ENCODE measurements around the gene JMJD7. TPM values are rescaled to one million over a fixed set of nuclear protein-coding genes. Genes with fewer than 3 reads are reported as not detected.
A peak's percentile ranks its signal among the peaks of the same experiment; 100 is the strongest.

JMJD7 gene
- total RNA-seq, 2 experiments from 2014 or later: 17.1 to 17.6 TPM

- Mint-ChIP-seq H3K27ac (no peak overlapping the region), H3K4me3 (no peak overlapping the region)
- no peak for ATAC-seq
Observed at GRCh38 chr15:41877631-41878354, 49.9 kb downstream of the JMJD7 start.

GRCh38 chr15:41878355-41878699 is 50.4 kb downstream of the JMJD7 start:
- Mint-ChIP-seq H3K27ac (no peak overlapping the region), H3K36me3 (ENCODE audit: low read depth) (no peaks in the 10 kb centered on the region), H3K27me3 (peaks cover 7% of the 10 kb centered on the region), H3K4me3 (no peak overlapping the region), H3K9me3 (ENCODE audit: low read depth) (no peaks in the 10 kb centered on the region), H3K4me1 (peaks cover 4% of the 10 kb centered on the region)
- no peak for DNase-seq
- intact Hi-C loops (cut with DNase I, micrococcal nuclease): no loop called here
- POLR2A ChIA-PET: no interaction called here
- ATAC-seq: no peak
- CTCF ChIA-PET: interaction anchor here (0.6 kb wide), 1 partner anchor 23 kb away, joined by 3 read pairs; no protein-coding TSS in a partner anchor

More at GRCh38 chr15:41877631-41878354, 49.9 kb downstream of the JMJD7 start:
- ChIA-PET CTCF (no interaction called here), POLR2A (no interaction called here)
- intact Hi-C loops (cut with DNase I, micrococcal nuclease): no loop called here
- no peak for DNase-seq
- peaks cover 4% of the 10 kb centered on the region for H3K4me1 Mint-ChIP-seq
- H3K27me3 Mint-ChIP-seq: peaks cover 7% of the 10 kb centered on the region
- no peaks in the 10 kb centered on the region for H3K9me3 Mint-ChIP-seq (ENCODE audit: low read depth)
- no peaks in the 10 kb centered on the region for H3K36me3 Mint-ChIP-seq (ENCODE audit: low read depth)

- Mint-ChIP-seq H3K4me3 (no peak overlapping the region), H3K27me3 (peaks cover 7% of the 10 kb centered on the region), H3K4me1 (peaks cover 4% of the 10 kb centered on the region), H3K9me3 (ENCODE audit: low read depth) (no peaks in the 10 kb centered on the region), H3K27ac (no peak overlapping the region), H3K36me3 (ENCODE audit: low read depth) (no peaks in the 10 kb centered on the region)
- ATAC-seq: no peak
- intact Hi-C loops (cut with DNase I, micrococcal nuclease): no loop called here
- ChIA-PET CTCF (interaction anchor here (0.5 to 1.9 kb wide), 3 partner anchors 18 to 105 kb away, joined by 3 to 7 read pairs (median 3); partner anchors contain the start of gene MAPKBP1), POLR2A (no interaction called here)
- no peak for DNase-seq
Observed at GRCh38 chr15:41879321-41879845, 51.5 kb downstream of the JMJD7 start.

GRCh38 chr15:41880156-41880877 is 52.4 kb downstream of the JMJD7 start:
- ChIA-PET CTCF (interaction anchor here (0.5 to 1.9 kb wide), 5 partner anchors 17 to 1171 kb away, joined by 3 to 7 read pairs (median 3); partner anchors contain the start of gene MAPKBP1), POLR2A (no interaction called here)
- Mint-ChIP-seq H3K36me3 (ENCODE audit: low read depth) (no peaks in the 10 kb centered on the region), H3K4me1 (peaks cover 4% of the 10 kb centered on the region), H3K4me3 (no peak overlapping the region), H3K27ac (no peak overlapping the region), H3K9me3 (ENCODE audit: low read depth) (no peaks in the 10 kb centered on the region), H3K27me3 (peaks cover 7% of the 10 kb centered on the region)
- no peak for DNase-seq
- intact Hi-C loops (cut with DNase I, micrococcal nuclease): no loop called here
- no peak for ATAC-seq

- no peak for ATAC-seq
- no peak overlapping the region for H3K27ac Mint-ChIP-seq
- H3K4me1 Mint-ChIP-seq: peaks cover 4% of the 10 kb centered on the region
- peaks cover 7% of the 10 kb centered on the region for H3K27me3 Mint-ChIP-seq
- ChIA-PET POLR2A (no interaction called here), CTCF (interaction anchor here (0.6 to 1.5 kb wide), 4 partner anchors 24 to 107 kb away, joined by 3 to 4 read pairs (median 4); partner anchors contain the start of gene MAPKBP1)
- H3K36me3 Mint-ChIP-seq (ENCODE audit: low read depth): no peaks in the 10 kb centered on the region
- intact Hi-C loops (cut with DNase I, micrococcal nuclease): no loop called here
- H3K4me3 Mint-ChIP-seq: no peak overlapping the region
- no peaks in the 10 kb centered on the region for H3K9me3 Mint-ChIP-seq (ENCODE audit: low read depth)
- DNase-seq: no peak
Observed at GRCh38 chr15:41881086-41881485, 53.2 kb downstream of the JMJD7 start.

GRCh38 chr15:41881550-41881919 is 53.6 kb downstream of the JMJD7 start:
- peaks cover 4% of the 10 kb centered on the region for H3K4me1 Mint-ChIP-seq
- H3K4me3 Mint-ChIP-seq: no peak overlapping the region
- H3K36me3 Mint-ChIP-seq (ENCODE audit: low read depth): no peaks in the 10 kb centered on the region
- DNase-seq (no peak), ATAC-seq (no peak)
- H3K27me3 Mint-ChIP-seq: peaks cover 7% of the 10 kb centered on the region
- ChIA-PET POLR2A (no interaction called here), CTCF (interaction anchor here (0.8 to 1.5 kb wide), 3 partner anchors 23 to 107 kb away, joined by 4 read pairs; partner anchors contain the start of gene MAPKBP1)
- H3K27ac Mint-ChIP-seq: no peak overlapping the region
- intact Hi-C loops (cut with DNase I, micrococcal nuclease): no loop called here
- no peaks in the 10 kb centered on the region for H3K9me3 Mint-ChIP-seq (ENCODE audit: low read depth)

GRCh38 chr15:41881920-41882688 is 54.2 kb downstream of the JMJD7 start:
- no peak overlapping the region for H3K27ac Mint-ChIP-seq
- H3K9me3 Mint-ChIP-seq (ENCODE audit: low read depth): no peaks in the 10 kb centered on the region
- H3K36me3 Mint-ChIP-seq (ENCODE audit: low read depth): no peaks in the 10 kb centered on the region
- CTCF ChIA-PET: interaction anchor here (0.6 to 1.5 kb wide), 4 partner anchors 10 to 108 kb away, joined by 3 to 4 read pairs (median 4); partner anchors contain the start of gene MAPKBP1
- peaks cover 7% of the 10 kb centered on the region for H3K27me3 Mint-ChIP-seq
- intact Hi-C loops (cut with DNase I, micrococcal nuclease): no loop called here
- H3K4me1 Mint-ChIP-seq: peaks cover 4% of the 10 kb centered on the region
- no peak overlapping the region for H3K4me3 Mint-ChIP-seq
- DNase-seq: no peak
- POLR2A ChIA-PET: no interaction called here
- ATAC-seq: peak; percentile 30

- Mint-ChIP-seq H3K27ac (no peak overlapping the region), H3K36me3 (ENCODE audit: low read depth) (no peaks in the 10 kb centered on the region), H3K4me1 (peaks cover 4% of the 10 kb centered on the region), H3K4me3 (no peak overlapping the region), H3K9me3 (ENCODE audit: low read depth) (no peaks in the 10 kb centered on the region), H3K27me3 (peaks cover 7% of the 10 kb centered on the region)
- ATAC-seq (no peak), DNase-seq (no peak)
- POLR2A ChIA-PET: no interaction called here
- CTCF ChIA-PET: interaction anchor here (0.6 kb wide), 1 partner anchor 10 kb away, joined by 3 read pairs; no protein-coding TSS in a partner anchor
- intact Hi-C loops (cut with DNase I, micrococcal nuclease): no loop called here
Observed at GRCh38 chr15:41882689-41883483, 55.0 kb downstream of the JMJD7 start.

GRCh38 chr15:41883484-41883825 is 55.6 kb downstream of the JMJD7 start:
- ChIA-PET CTCF (no interaction called here), POLR2A (no interaction called here)
- intact Hi-C loops (cut with DNase I, micrococcal nuclease): no loop called here
- DNase-seq (no peak), ATAC-seq (no peak)
- H3K4me3 Mint-ChIP-seq: no peak overlapping the region
- H3K36me3 Mint-ChIP-seq (ENCODE audit: low read depth): no peaks in the 10 kb centered on the region
- peaks cover 6% of the 10 kb centered on the region for H3K4me1 Mint-ChIP-seq
- peaks cover 7% of the 10 kb centered on the region for H3K27me3 Mint-ChIP-seq
- no peaks in the 10 kb centered on the region for H3K9me3 Mint-ChIP-seq (ENCODE audit: low read depth)
- no peak overlapping the region for H3K27ac Mint-ChIP-seq

GRCh38 chr15:41884458-41884857 is 56.6 kb downstream of the JMJD7 start:
- intact Hi-C loops (cut with DNase I, micrococcal nuclease): no loop called here
- ATAC-seq: no peak

GRCh38 chr15:41885321-41885720 is 57.4 kb downstream of the JMJD7 start:
- H3K36me3 Mint-ChIP-seq (ENCODE audit: low read depth): no peaks in the 10 kb centered on the region
- H3K27ac Mint-ChIP-seq: no peak overlapping the region
- intact Hi-C loops (cut with DNase I, micrococcal nuclease): no loop called here
- H3K27me3 Mint-ChIP-seq: peaks cover 7% of the 10 kb centered on the region
- no peak overlapping the region for H3K4me3 Mint-ChIP-seq
- no peaks in the 10 kb centered on the region for H3K9me3 Mint-ChIP-seq (ENCODE audit: low read depth)
- no peak for DNase-seq
- CTCF ChIA-PET: interaction anchor here (0.6 kb wide), 2 partner anchors 25 to 156 kb away, joined by 3 read pairs; no protein-coding TSS in a partner anchor
- POLR2A ChIA-PET: no interaction called here
- ATAC-seq: peak; percentile 54
- peaks cover 13% of the 10 kb centered on the region for H3K4me1 Mint-ChIP-seq

More at GRCh38 chr15:41884458-41884857, 56.6 kb downstream of the JMJD7 start:
- POLR2A ChIA-PET: no interaction called here
- CTCF ChIA-PET: interaction anchor here (0.6 kb wide), 1 partner anchor 26 kb away, joined by 3 read pairs; no protein-coding TSS in a partner anchor
- Mint-ChIP-seq H3K9me3 (ENCODE audit: low read depth) (no peaks in the 10 kb centered on the region), H3K27me3 (peaks cover 7% of the 10 kb centered on the region), H3K4me1 (peaks cover 13% of the 10 kb centered on the region), H3K36me3 (ENCODE audit: low read depth) (no peaks in the 10 kb centered on the region), H3K27ac (no peak overlapping the region), H3K4me3 (no peak overlapping the region)
- DNase-seq: no peak
